GM12872 (cell line): Measurements from ENCODE around the gene C1orf21.

Source experiments
- TF ChIP-seq, protein P1 (sequence below): IDR thresholded peaks from 3 replicates; pipeline ENCODE4 v1.5.1; 2011; ENCODE audit warnings: low read depth, mild to moderate bottlenecking, low read length, moderate library complexity; ENCODE audit not compliant: insufficient read depth

C1orf21 gene

GRCh38 chr1:184503221-184503749 is 116.5 kb downstream of the C1orf21 start:
- TF ChIP-seq, protein P1, sequence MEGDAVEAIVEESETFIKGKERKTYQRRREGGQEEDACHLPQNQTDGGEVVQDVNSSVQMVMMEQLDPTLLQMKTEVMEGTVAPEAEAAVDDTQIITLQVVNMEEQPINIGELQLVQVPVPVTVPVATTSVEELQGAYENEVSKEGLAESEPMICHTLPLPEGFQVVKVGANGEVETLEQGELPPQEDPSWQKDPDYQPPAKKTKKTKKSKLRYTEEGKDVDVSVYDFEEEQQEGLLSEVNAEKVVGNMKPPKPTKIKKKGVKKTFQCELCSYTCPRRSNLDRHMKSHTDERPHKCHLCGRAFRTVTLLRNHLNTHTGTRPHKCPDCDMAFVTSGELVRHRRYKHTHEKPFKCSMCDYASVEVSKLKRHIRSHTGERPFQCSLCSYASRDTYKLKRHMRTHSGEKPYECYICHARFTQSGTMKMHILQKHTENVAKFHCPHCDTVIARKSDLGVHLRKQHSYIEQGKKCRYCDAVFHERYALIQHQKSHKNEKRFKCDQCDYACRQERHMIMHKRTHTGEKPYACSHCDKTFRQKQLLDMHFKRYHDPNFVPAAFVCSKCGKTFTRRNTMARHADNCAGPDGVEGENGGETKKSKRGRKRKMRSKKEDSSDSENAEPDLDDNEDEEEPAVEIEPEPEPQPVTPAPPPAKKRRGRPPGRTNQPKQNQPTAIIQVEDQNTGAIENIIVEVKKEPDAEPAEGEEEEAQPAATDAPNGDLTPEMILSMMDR: no peak

GRCh38 chr1:184504040-184504954 is 117.5 kb downstream of the C1orf21 start:
- TF ChIP-seq, protein P1: no peak

- TF ChIP-seq, protein P1: no peak
Measured at GRCh38 chr1:184504955-184505338, 118.1 kb downstream of the C1orf21 start.

- TF ChIP-seq, protein P1: no peak
Measured at GRCh38 chr1:184506481-184506880, 119.7 kb downstream of the C1orf21 start.

DNA sequence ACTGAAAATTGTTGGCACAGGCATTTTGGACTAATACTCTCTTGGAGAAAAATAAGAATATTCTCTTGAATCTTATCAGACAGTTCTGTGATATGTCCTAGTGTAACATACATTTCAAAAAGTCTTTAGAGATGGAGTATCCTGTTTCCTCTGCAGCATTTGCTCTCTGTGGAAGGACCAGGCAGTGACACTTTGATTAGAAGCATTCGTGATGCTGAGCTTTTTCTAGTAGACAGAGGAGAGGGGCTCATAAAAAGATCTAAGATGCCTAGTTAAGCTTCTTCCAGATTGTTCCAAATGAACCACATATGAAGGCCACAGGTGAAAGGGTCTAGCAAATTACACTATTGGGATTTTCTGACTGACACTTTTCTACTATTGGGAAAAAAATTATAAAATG is 120.3 kb downstream of the C1orf21 start:
- TF ChIP-seq, protein P1: no peak

- TF ChIP-seq, protein P1: no peak
Measured at GRCh38 chr1:184507604-184508280, 120.9 kb downstream of the C1orf21 start.

- TF ChIP-seq, protein P1: no peak
Measured at GRCh38 chr1:184509105-184509504, 122.3 kb downstream of the C1orf21 start.
